ENCODE data around the gene CPZ.

- no peak for TF ChIP-seq CTCF (IDR thresholded peaks at IDR 0.05)
- TF ChIP-seq EZH2 (IDR thresholded peaks at IDR 0.05) = no peak
- TF ChIP-seq EZH2phosphoT487 (IDR thresholded peaks at IDR 0.05) = no peak
Measured at GRCh38 chr4:8649631-8650361, 57.2 kb downstream of the CPZ start.
